OCI-M2 (cell line): ENCODE measurements around the gene GABRA6.

ENCODE experiments used
- DNase-seq: peaks from one replicate; lab custom pipeline; 2025; ENCODE audit not compliant: unreplicated experiment; lab: John Stamatoyannopoulos, UW

The GABRA6 gene

GRCh38 chr5:161751265-161751664 is 65.7 kb downstream of the GABRA6 start:
- DNase-seq: no peak
